C4-2B (cell line): ENCODE results near the gene SOD1.

ENCODE experiments used
- CTCF ChIP-seq: fragments of 450-650 bp; conservative IDR thresholded peaks from 2 replicates; pipeline ENCODE4 v1.5.1; 2017; ENCODE audit warnings: mild to moderate bottlenecking
- ZFX ChIP-seq: fragments of 450-650 bp; IDR thresholded peaks from 2 replicates; pipeline ENCODE4 v1.6.1; 2017

GRCh38 chr21:31711326-31711725, 51.8 kb downstream of the SOD1 start:
- TF ChIP-seq CTCF (no peak), ZFX (no peak)
